Measurements from ENCODE around the gene P2RX3. TPM values are rescaled to one million over a fixed set of nuclear protein-coding genes. Genes with fewer than 3 reads are reported as not detected.

P2RX3 gene
- total RNA-seq, 2 donors from 2014 or later, result not detected

- Histone ChIP-seq H3K27ac (ENCODE audit: low read depth, low read length) (no peak overlapping the region), H3K9me3 (ENCODE audit: control insufficient read depth, low read length) (no peaks in the 10 kb centered on the region), H3K4me1 (ENCODE audit: control insufficient read depth, insufficient read depth, low read length) (no peaks in the 10 kb centered on the region), H3K36me3 (ENCODE audit: control insufficient read depth, insufficient read depth, low read length) (no peaks in the 10 kb centered on the region), H3K27me3 (ENCODE audit: control insufficient read depth, insufficient read depth, low read length, poor library complexity, severe bottlenecking) (peaks cover 54% of the 10 kb centered on the region), H3K9ac (ENCODE audit: extremely low read depth, low read length, poor library complexity, severe bottlenecking) (no peak overlapping the region), H3K4me3 (ENCODE audit: low read length) (no peak overlapping the region)
- TF ChIP-seq, protein P1, sequence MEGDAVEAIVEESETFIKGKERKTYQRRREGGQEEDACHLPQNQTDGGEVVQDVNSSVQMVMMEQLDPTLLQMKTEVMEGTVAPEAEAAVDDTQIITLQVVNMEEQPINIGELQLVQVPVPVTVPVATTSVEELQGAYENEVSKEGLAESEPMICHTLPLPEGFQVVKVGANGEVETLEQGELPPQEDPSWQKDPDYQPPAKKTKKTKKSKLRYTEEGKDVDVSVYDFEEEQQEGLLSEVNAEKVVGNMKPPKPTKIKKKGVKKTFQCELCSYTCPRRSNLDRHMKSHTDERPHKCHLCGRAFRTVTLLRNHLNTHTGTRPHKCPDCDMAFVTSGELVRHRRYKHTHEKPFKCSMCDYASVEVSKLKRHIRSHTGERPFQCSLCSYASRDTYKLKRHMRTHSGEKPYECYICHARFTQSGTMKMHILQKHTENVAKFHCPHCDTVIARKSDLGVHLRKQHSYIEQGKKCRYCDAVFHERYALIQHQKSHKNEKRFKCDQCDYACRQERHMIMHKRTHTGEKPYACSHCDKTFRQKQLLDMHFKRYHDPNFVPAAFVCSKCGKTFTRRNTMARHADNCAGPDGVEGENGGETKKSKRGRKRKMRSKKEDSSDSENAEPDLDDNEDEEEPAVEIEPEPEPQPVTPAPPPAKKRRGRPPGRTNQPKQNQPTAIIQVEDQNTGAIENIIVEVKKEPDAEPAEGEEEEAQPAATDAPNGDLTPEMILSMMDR (conservative IDR thresholded peaks at IDR 0.05), result no peak
- Mint-ChIP-seq H3K9me3 (no peaks in the 10 kb centered on the region), H3K27ac (no peak overlapping the region), H3K4me1 (no peaks in the 10 kb centered on the region), H3K4me3 (no peak overlapping the region), H3K27me3 (ENCODE audit: insufficient read depth) (peaks cover 68% of the 10 kb centered on the region), H3K36me3 (ENCODE audit: low read depth) (no peaks in the 10 kb centered on the region)
- no peak for DNase-seq
These were observed 40.0 kb downstream of the P2RX3 start for GRCh38 chr11:57378186-57378585.

DNA sequence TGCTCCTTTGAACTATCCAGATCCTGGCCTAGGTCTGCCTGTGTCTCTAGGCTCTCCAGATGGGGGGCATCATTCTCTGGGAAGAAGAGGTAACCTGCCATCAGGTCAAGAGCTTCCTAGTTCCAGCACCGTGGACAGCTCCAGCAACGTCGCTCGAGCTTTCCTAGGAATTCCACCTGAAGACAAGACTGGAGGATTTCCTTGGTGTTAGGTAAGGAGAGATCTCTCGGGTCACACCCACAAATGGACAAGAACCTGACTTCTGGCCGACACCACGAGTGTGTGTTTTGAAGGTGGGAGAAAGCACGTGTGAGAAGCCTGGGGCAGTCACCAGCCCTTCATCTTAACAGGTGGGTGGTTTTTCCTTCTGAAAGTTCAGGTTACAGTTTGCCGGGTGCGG is 41.6 kb downstream of the P2RX3 start:
- Histone ChIP-seq H3K9ac (ENCODE audit: extremely low read depth, low read length, poor library complexity, severe bottlenecking) (no peak overlapping the region), H3K4me3 (ENCODE audit: low read length) (no peak overlapping the region), H3K27me3 (ENCODE audit: control insufficient read depth, insufficient read depth, low read length, poor library complexity, severe bottlenecking) (peaks cover 58% of the 10 kb centered on the region), H3K36me3 (ENCODE audit: control insufficient read depth, insufficient read depth, low read length) (no peaks in the 10 kb centered on the region), H3K27ac (ENCODE audit: low read depth, low read length) (no peak overlapping the region), H3K4me1 (ENCODE audit: control insufficient read depth, insufficient read depth, low read length) (no peaks in the 10 kb centered on the region), H3K9me3 (ENCODE audit: control insufficient read depth, low read length) (no peaks in the 10 kb centered on the region)
- 31 to 34% methylated on average over 7 to 10 of the region's 10 CpGs for WGBS, 2 experiments (ENCODE audit: insufficient coverage in 1 of 2, insufficient read length in 1 of 2)
- Mint-ChIP-seq H3K9me3 (no peaks in the 10 kb centered on the region), H3K4me3 (no peak overlapping the region), H3K27me3 (ENCODE audit: insufficient read depth) (peaks cover 60% of the 10 kb centered on the region), H3K27ac (no peak overlapping the region), H3K36me3 (ENCODE audit: low read depth) (no peaks in the 10 kb centered on the region), H3K4me1 (no peaks in the 10 kb centered on the region)
- TF ChIP-seq, protein P1 (conservative IDR thresholded peaks at IDR 0.05), result no peak
- DNase-seq, result peak; percentile 93

- no peaks in the 10 kb centered on the region for H3K36me3 Mint-ChIP-seq (ENCODE audit: low read depth)
- Histone ChIP-seq H3K27me3 (ENCODE audit: control insufficient read depth, insufficient read depth, low read length, poor library complexity, severe bottlenecking) (peaks cover 60% of the 10 kb centered on the region), H3K36me3 (ENCODE audit: control insufficient read depth, insufficient read depth, low read length) (no peaks in the 10 kb centered on the region), H3K27ac (ENCODE audit: low read depth, low read length) (no peak within 1 kb of the TSS), H3K9me3 (ENCODE audit: control insufficient read depth, low read length) (no peaks in the 10 kb centered on the region), H3K4me3 (ENCODE audit: low read length) (no peak within 1 kb of the TSS), H3K4me1 (ENCODE audit: control insufficient read depth, insufficient read depth, low read length) (no peaks in the 10 kb centered on the region), H3K9ac (ENCODE audit: extremely low read depth, low read length, poor library complexity, severe bottlenecking) (no peak within 1 kb of the TSS)
- TF ChIP-seq, protein P1 (conservative IDR thresholded peaks at IDR 0.05), result no peak
- no peaks in the 10 kb centered on the region for H3K9me3 Mint-ChIP-seq
- peaks cover 64% of the 10 kb centered on the region for H3K27me3 Mint-ChIP-seq (ENCODE audit: insufficient read depth)
- H3K4me1 Mint-ChIP-seq, result no peaks in the 10 kb centered on the region
- H3K27ac Mint-ChIP-seq, result no peak within 1 kb of the TSS
- no peak for DNase-seq
- H3K4me3 Mint-ChIP-seq, result no peak within 1 kb of the TSS
- 68 to 76% methylated on average over 2 of the region's 2 CpGs for WGBS, 2 experiments (ENCODE audit: insufficient coverage in 1 of 2, insufficient read length in 1 of 2)
These were observed 42.8 kb downstream of the P2RX3 start, which contains the start of gene PRG3 for GRCh38 chr11:57380975-57381374. TSS of gene PRG3 (minus strand) at chr11:57381150. CDS start at chr11:57380708, 442 bp downstream.

Measured in endodermal cell (in vitro differentiated cells).